Left ventricle myocardium superior (tissue), 1 donor: Measurements from ENCODE around the gene TAMM41. TPM values are rescaled to one million over a fixed set of nuclear protein-coding genes. Genes with fewer than 3 reads are reported as not detected.
"Not testable (repeated sequence)": the region's sequence is repeated elsewhere in the genome, so short reads cannot be mapped to it uniquely, and the experiment has no call there.

Experiments used
- ATAC-seq: fragments of 200-7000 bp; cut with Tn5 transposase; one replicate; pipeline ENCODE4 v1.9.1; 2020; ENCODE audit warnings: mild to moderate bottlenecking, moderate library complexity
- DNase-seq: peaks from one replicate; pipeline ENCODE4 v3.0.0-alpha.2; 2020
- intact Hi-C: fragments of 100-400 bp; cut with micrococcal nuclease; formaldehyde crosslinking; loops from one replicate; pipeline ENCODE4 v1.11.0; 2022
- total RNA-seq: library from RNA; stranded (reverse); fragmentation: NEBNext Ultra II Directional; extraction: Animal tissue kit (Norgen Biotek cat#: 25700); gene quantifications from one replicate; pipeline ENCODE4 v1.2.1, GENCODE V29; 2021
- donor health status: DM: no; HTN: yes; CAD: no; lungs with severe emphysema.

TAMM41 gene
- total RNA-seq, 1 donor from 2014 or later, result 8.1 TPM

DNA sequence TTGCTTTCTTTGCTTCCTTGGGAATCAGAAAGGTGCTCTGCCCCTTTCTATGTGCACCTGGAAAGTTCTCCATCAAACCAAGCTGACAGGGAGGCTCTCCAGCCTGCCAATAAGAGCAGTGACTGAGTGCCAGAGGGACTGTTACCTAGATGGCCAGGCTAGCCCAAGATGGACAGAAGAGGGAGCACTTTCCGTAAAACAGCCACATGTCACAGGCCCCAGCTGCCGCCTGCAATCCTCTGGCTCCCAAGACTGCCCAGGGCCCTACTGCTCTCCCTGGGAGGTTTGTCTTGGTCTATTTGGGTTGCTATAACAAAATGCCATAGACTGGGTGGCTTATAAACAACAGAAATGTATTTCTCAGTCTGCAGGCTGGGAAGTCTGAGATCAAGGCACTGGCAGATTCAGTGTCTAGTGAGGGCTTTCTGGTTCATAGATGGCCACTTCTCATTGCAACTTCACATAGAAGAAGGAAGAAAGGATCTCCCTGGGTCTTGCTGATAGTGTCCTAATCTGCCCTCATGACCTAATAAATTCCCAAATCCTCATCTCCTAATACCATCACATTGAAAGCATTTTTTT lies 72.3 kb downstream of the TAMM41 start:
- intact Hi-C loops, result no loop called here
- ATAC-seq, result peak; percentile 75

DNA sequence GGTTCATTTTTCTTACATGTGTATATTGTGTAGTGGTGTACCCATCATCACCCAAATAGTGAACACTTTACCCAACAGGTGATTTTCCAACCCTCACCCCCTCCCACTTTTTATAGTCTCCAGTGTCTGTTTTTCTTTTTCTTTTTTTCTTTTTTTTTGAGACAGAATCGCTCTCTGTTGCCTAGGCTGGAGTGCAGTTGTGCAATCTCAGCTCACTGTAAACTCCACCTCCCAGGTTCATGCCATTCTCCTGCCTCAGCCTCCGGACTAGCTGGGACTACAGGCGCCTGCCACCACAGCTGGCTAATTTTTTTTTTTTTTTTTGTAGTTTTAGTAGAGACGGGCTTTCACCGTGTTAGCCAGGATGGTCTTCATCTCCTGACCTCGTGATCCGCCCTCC lies 74.8 kb downstream of the TAMM41 start:
- DNase-seq, ATAC-seq, intact Hi-C loops: not testable (repeated sequence)

More for the DNA sequence above, 72.3 kb downstream of the TAMM41 start:
- no peak for DNase-seq

DNA sequence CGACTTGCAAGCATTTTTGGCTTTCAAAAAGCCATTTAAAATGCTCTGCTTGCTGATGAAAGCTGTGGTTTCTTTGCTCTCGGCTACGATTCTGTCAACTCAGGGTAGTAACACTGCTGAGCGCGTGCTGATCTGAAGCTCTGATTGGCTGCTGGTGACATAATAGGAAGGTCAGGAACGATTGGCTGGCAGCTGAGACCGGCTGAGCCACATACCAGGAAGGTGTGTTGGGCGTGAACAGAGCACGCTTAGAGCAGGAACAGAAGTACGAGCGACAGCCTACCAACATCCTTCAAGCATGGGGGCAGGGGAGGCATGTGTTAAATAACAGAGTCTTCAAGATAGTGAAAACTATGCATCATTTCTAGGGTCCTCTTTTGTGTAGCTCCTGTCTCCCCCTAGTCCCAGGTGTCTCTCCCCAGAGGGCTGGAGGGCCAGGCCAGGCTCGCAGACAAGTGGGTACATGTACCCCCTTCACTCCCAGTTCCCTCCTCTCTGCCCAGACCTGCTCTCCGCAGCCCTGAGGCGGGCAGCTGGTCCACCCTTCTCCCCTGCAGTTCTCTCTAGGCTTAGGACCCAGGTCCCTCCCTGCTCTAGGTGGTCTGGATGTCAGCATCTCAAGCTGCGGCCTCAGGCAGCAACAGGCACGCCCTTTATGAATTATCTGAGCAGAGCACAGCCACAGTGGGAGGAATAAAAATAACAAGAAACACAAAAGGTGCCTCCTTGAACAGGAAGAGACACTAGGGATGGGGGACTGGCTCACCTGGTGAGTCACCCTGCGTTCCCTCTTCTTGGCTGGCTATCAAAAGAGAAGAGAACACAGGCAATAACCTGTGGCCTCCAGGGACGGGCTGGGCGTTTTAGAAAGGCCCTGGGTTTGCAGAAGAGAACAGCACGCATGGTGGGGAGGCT lies 76.0 kb downstream of the TAMM41 start:
- DNase-seq (peak; percentile 41), ATAC-seq (peak; percentile 92)
- intact Hi-C loops, result no loop called here

- intact Hi-C loops, result no loop called here
- DNase-seq (no peak), ATAC-seq (peak; percentile 24)
Measured at GRCh38 chr3:11769704-11770476, 76.8 kb downstream of the TAMM41 start.

GRCh38 chr3:11768604-11769003 lies 78.1 kb downstream of the TAMM41 start:
- DNase-seq (no peak), ATAC-seq (no peak)
- intact Hi-C loops, result no loop called here

DNA sequence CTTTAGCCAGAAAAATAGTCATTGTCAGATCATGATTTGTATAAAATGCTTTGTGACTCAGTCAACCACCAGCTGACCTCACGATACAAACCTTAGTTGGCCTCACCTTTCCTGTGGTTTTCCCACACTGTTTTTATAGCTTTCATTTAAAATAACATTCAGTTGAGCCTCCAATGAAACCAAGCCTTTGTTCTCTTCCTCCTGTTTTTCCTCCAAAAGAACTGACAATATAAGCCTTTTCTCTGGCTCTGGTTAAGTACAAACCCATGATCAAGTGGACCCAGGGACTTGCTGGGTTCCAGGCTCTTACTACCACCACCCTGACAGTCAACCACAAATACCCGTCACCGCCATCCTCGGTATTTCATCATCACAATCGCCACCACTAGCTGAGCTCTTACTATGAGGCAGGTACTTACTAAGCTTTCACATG lies 81.7 kb downstream of the TAMM41 start:
- ATAC-seq (no peak), DNase-seq (no peak)
- intact Hi-C loops, result no loop called here

GRCh38 chr3:11759996-11760395 lies 86.7 kb downstream of the TAMM41 start:
- ATAC-seq (no peak), DNase-seq (no peak)
- intact Hi-C loops, result no loop called here

DNA sequence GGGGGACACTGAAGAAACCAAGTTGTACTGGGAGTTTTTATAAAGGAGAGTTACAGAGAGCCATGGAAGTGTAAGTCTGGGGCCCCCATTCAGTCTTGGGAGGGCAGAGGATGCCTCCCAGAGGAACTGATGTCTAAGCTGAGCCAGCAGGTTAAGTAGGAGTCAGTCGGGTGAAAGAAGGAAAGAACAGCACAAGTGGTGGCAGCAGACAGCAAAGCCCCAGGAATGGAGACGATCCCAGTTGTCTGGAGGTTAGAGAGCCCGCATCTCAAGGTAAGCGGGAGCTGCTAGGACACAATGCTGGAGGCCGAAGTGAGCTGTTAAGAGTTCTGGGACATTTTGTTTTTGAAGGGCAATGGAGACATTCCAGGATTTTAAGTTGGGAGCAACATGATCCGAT lies 88.8 kb downstream of the TAMM41 start:
- DNase-seq (no peak), ATAC-seq (no peak)
- intact Hi-C loops, result no loop called here

GRCh38 chr3:11757441-11757875 lies 89.2 kb downstream of the TAMM41 start:
- DNase-seq (no peak), ATAC-seq (no peak)
- intact Hi-C loops, result no loop called here

DNA sequence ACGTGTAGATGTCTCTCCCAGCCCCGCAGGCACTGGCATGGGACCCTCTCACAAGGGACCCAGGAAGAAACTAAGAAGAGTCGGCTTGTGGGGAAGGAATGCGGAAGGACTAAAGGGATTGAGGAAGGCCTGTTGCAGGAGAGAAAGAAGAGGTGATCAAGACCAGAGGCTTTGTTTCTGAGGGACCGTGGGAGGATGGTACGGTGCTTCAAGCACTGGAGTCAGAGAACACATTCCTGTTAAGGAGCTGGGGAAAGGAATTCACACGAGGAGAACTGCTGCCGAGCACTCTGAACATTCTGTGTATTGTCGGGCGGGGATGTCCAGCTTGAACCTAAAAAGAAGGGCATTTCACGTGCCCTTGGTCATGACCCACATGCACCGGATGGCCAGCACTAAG lies 91.4 kb downstream of the TAMM41 start:
- ATAC-seq (no peak), DNase-seq (no peak)
- intact Hi-C loops, result no loop called here

DNA sequence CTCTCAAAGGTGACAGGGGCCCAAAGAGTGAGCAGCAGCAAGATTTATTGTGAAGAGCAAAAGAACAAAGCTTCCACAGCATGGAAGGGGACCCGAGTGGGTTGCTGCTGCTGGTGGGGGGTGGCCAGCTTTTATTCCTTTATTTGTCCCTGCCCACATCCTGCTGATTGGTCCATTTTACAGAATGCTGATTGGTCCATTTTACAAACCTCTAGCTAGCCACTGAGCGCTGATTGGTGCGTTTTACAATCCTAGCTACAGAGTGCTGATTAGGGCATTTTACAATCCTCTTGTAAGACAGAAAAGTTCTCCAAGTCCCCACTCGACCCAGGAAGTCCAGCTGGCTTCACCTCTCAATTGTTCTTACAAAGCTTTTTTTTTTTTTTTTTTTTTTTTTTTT lies 94.4 kb downstream of the TAMM41 start:
- ATAC-seq, intact Hi-C loops, DNase-seq: not testable (repeated sequence)

GRCh38 chr3:11748306-11748705 lies 98.4 kb downstream of the TAMM41 start:
- intact Hi-C loops, ATAC-seq: not testable (repeated sequence)

More at GRCh38 chr3:11748306-11748705, 98.4 kb downstream of the TAMM41 start:
- not testable (repeated sequence) for DNase-seq

Other genes starting within 250 kb of the TAMM41 start
- 26.2 TPM for gene VGLL4, start 203.0 kb downstream of the TAMM41 start, total RNA-seq
- gene SYN2, start 157.5 kb upstream of the TAMM41 start, total RNA-seq, result 0.55 TPM